Endothelial cell of umbilical vein (primary cell): ENCODE measurements around the gene CACNA1C. TPM values are rescaled to one million over a fixed set of nuclear protein-coding genes. Genes with fewer than 3 reads are reported as not detected.

Experiments
- BruUV-seq: library from RNA; stranded (reverse); fragments of 400-500 nt; replicated peaks from 2 replicates; lab custom pipeline; 2021; lab: Mats Ljungman, UMichigan
- CTCF ChIA-PET: fragments of 300-600, 350-600 bp; sonication (Branson Sonifier 250); formaldehyde crosslinking; loops from one replicate; lab custom pipeline; 2021; ENCODE audit warnings: antibody characterized with exemption, inconsistent platforms; lab: Charles Lee
- POLR2A ChIA-PET: fragments of 300-600, 350-600 bp; sonication (Branson Sonifier 250); formaldehyde crosslinking; loops from one replicate; lab custom pipeline; 2021; ENCODE audit warnings: antibody characterized with exemption, inconsistent platforms; lab: Charles Lee
- DNase-seq: peaks from one replicate; pipeline ENCODE4 v3.0.0-alpha.2; 2011; ENCODE audit warnings: low read depth, low spot score
- FAIRE-seq: peaks from 2 replicates; lab custom pipeline; 2011; peaks lifted over from hg19 to GRCh38; lab: Jason Lieb, UNC
- H2AFZ ChIP-seq: 2 replicates; pipeline ENCODE4 v1.6.0; 2012; ENCODE audit warnings: low read depth, low read length, control low read depth, inconsistent platforms
- H3K27ac ChIP-seq: 2 replicates; pipeline ENCODE4 v1.5.1; 2011; ENCODE audit warnings: low read depth, mild to moderate bottlenecking, control low read depth, low read length, moderate library complexity; ENCODE audit not compliant: insufficient read depth
- H3K27me3 ChIP-seq, 2 experiments: 2 replicates each; pipeline versions ENCODE4 v1.6.0 to v1.6.1; 2011; ENCODE audit warnings: low read length in 2 of 2, mixed read lengths in 1 of 2; ENCODE audit not compliant: control insufficient read depth in 2 of 2, insufficient read depth in 2 of 2
- H3K36me3 ChIP-seq, 2 experiments: 2 replicates in 1 of 2; 3 replicates in 1 of 2; pipeline ENCODE4 v1.5.1; 2011; ENCODE audit warnings: low read length in 2 of 2, mild to moderate bottlenecking in 1 of 2, moderate library complexity in 1 of 2; ENCODE audit not compliant: control insufficient read depth in 2 of 2, insufficient read depth in 2 of 2; ENCODE audit errors: extremely low read depth in 1 of 2
- H3K4me1 ChIP-seq: 3 replicates; pipeline ENCODE4 v1.5.1; 2011; ENCODE audit warnings: mild to moderate bottlenecking, low read length; ENCODE audit not compliant: control insufficient read depth, insufficient read depth; ENCODE audit errors: extremely low read depth
- H3K4me2 ChIP-seq: 2 replicates; pipeline ENCODE4 v1.6.1; 2011; ENCODE audit warnings: low read length, control low read depth, mixed read lengths; ENCODE audit not compliant: insufficient read depth
- H3K4me3 ChIP-seq, 3 experiments: fragments of 200-600 bp in 1 of 3; sonication (generic), shearing (Covaris generic) in 1 of 3; replicated peaks in 1 of 3; 2 replicates each; pipeline ENCODE4 v1.5.1; 2011 to 2016; ENCODE audit warnings: control low read depth in 3 of 3, low read length in 3 of 3, mild to moderate bottlenecking in 2 of 3, inconsistent platforms in 1 of 3, low read depth in 1 of 3, moderate library complexity in 1 of 3; ENCODE audit not compliant: insufficient read depth in 1 of 3
- H3K79me2 ChIP-seq: 2 replicates; pipeline ENCODE4 v1.6.0; 2012; ENCODE audit warnings: low read length, inconsistent platforms; ENCODE audit not compliant: control insufficient read depth, insufficient read depth
- H3K9ac ChIP-seq: replicated peaks from 2 replicates; pipeline ENCODE3; 2011; ENCODE audit warnings: low read length, control low read depth; ENCODE audit not compliant: insufficient read depth; ENCODE audit errors: extremely low read depth
- H3K9me1 ChIP-seq: replicated peaks from 3 replicates; pipeline ENCODE4 v1.6.0; 2011; ENCODE audit warnings: mild to moderate bottlenecking, low read length; ENCODE audit not compliant: control insufficient read depth, insufficient read depth; ENCODE audit errors: extremely low read depth
- H3K9me3 ChIP-seq: replicated peaks from 2 replicates; pipeline ENCODE4 v1.5.1; 2012; ENCODE audit warnings: low read length, inconsistent platforms; ENCODE audit not compliant: control insufficient read depth, insufficient read depth
- H4K20me1 ChIP-seq: replicated peaks from 2 replicates; pipeline ENCODE3; 2011; ENCODE audit warnings: mild to moderate bottlenecking, low read length; ENCODE audit not compliant: control insufficient read depth, insufficient read depth; ENCODE audit errors: extremely low read depth
- EZH2 ChIP-seq: IDR thresholded peaks from 2 replicates; pipeline ENCODE4 v1.6.1; 2012; ENCODE audit warnings: borderline replicate concordance, low read depth, mild to moderate bottlenecking, moderate library complexity, low read length, inconsistent platforms; ENCODE audit not compliant: severe bottlenecking
- FOS ChIP-seq: IDR thresholded peaks from 2 replicates; pipeline ENCODE4 v1.6.1; 2011; ENCODE audit warnings: mild to moderate bottlenecking, low read length, moderate library complexity, borderline replicate concordance; ENCODE audit not compliant: insufficient read depth
- GATA2 ChIP-seq: IDR thresholded peaks from 2 replicates; pipeline ENCODE4 v1.7.0; 2011; ENCODE audit warnings: low read depth, mild to moderate bottlenecking, moderate library complexity, mixed read lengths, low read length; ENCODE audit not compliant: insufficient read length, insufficient read depth
- JUN ChIP-seq: IDR thresholded peaks from 2 replicates; pipeline ENCODE4 v1.6.1; 2011; ENCODE audit warnings: borderline replicate concordance, low read depth; ENCODE audit not compliant: insufficient read length, insufficient read depth
- MYC ChIP-seq: IDR thresholded peaks from one replicate; pipeline ENCODE4 v1.6.1; 2011; ENCODE audit warnings: mild to moderate bottlenecking, low read depth, low read length
- POLR2A ChIP-seq: IDR thresholded peaks from 2 replicates; pipeline ENCODE4 v1.6.1; 2012; ENCODE audit warnings: low read depth, mild to moderate bottlenecking, control low read depth, low read length
- POLR2AphosphoS5 ChIP-seq: IDR thresholded peaks from 2 replicates; pipeline ENCODE4 v1.6.1; 2012; ENCODE audit warnings: low read depth, mild to moderate bottlenecking, control low read depth, low read length, moderate library complexity; ENCODE audit not compliant: insufficient read depth
- dilution Hi-C: fragments of 300-500 bp; cut with MboI; formaldehyde crosslinking; loops from one replicate; pipeline ENCODE4 v1.15.0; 2019; ENCODE audit warnings: low sequenced_read_pairs; ENCODE audit not compliant: extremely low pct_ligation_motif_present
- intact Hi-C: fragments of 100-400 bp; cut with micrococcal nuclease; formaldehyde crosslinking; loops from one replicate; pipeline ENCODE4 v1.10.0; 2022
- polyA plus RNA-seq, 4 experiments: library from polyadenylated mRNA; depleted of rRNA in 3 of 4; stranded (reverse) in 3 of 4; unstranded in 1 of 4; fragments of >200 nt; gene quantifications; 2 replicates each; pipeline versions ENCODE4 v1.2.1 to v1.2.3, GENCODE V29; 2011 to 2012; ENCODE audit warnings: missing spikeins in 1 of 4
- total RNA-seq: library from RNA; stranded (reverse); gene quantifications from 2 replicates; pipeline ENCODE4 v1.2.3, GENCODE V29; 2021
- TF ChIP-seq, protein P1 (sequence below): IDR thresholded peaks from 2 replicates; pipeline ENCODE4 v1.6.1; 2011; ENCODE audit not compliant: insufficient read depth, insufficient read length
- TF ChIP-seq, protein P2 (sequence below), 2 donors: IDR thresholded peaks; 1 replicate in 1 of 2; 2 replicates in 1 of 2; pipeline ENCODE4 v1.5.1; 2011; ENCODE audit warnings: low read length in 2 of 2, mild to moderate bottlenecking in 2 of 2, moderate library complexity in 2 of 2, control low read depth in 1 of 2, inconsistent platforms in 1 of 2, low read depth in 1 of 2; ENCODE audit not compliant: insufficient read depth in 1 of 2; ENCODE audit errors: extremely low read depth in 1 of 2

The CACNA1C gene
- total and polyA plus RNA-seq, 2 donors (not counting 3 experiments of a cell fraction or from before 2014, with no cell fraction given), result not detected

DNA sequence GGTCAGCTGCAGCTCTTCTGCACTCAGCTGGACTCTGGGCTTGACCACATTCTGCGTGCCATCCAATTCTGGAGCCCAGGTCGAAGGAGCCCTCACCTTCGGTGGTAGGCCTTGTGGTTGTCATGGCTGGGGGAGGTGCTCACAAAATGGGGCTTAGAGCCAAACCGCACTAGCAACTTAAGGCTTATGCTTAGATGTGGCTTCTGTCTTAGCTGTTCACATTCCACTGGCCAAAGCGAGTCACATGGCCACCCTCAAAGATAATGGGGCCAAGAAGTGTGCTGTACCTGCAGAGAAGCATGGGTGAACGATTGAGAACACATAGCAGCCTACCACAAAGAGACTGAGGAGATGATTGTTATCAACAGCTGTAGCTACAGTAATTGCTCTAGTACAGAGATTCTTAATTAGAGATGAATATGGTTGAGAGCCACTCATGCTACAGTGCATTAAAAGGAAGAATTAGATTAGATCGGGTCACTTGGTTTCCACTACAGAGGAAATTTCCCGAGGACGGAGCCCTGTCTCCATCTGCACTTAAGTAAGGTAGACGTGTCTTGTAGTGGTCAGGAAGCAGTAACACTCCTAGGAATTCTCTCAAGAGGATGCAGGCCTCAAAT is 407.4 kb downstream of the CACNA1C start:
- no peak for TF ChIP-seq POLR2AphosphoS5
- no peak for TF ChIP-seq POLR2A
- no peak for TF ChIP-seq MYC
- no peak for TF ChIP-seq FOS
- TF ChIP-seq, protein P1, sequence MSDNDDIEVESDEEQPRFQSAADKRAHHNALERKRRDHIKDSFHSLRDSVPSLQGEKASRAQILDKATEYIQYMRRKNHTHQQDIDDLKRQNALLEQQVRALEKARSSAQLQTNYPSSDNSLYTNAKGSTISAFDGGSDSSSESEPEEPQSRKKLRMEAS, result no peak
- no peak for TF ChIP-seq GATA2
- no peak for TF ChIP-seq JUN
- TF ChIP-seq, protein P2, sequence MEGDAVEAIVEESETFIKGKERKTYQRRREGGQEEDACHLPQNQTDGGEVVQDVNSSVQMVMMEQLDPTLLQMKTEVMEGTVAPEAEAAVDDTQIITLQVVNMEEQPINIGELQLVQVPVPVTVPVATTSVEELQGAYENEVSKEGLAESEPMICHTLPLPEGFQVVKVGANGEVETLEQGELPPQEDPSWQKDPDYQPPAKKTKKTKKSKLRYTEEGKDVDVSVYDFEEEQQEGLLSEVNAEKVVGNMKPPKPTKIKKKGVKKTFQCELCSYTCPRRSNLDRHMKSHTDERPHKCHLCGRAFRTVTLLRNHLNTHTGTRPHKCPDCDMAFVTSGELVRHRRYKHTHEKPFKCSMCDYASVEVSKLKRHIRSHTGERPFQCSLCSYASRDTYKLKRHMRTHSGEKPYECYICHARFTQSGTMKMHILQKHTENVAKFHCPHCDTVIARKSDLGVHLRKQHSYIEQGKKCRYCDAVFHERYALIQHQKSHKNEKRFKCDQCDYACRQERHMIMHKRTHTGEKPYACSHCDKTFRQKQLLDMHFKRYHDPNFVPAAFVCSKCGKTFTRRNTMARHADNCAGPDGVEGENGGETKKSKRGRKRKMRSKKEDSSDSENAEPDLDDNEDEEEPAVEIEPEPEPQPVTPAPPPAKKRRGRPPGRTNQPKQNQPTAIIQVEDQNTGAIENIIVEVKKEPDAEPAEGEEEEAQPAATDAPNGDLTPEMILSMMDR (IDR thresholded peaks at IDR 0.05; ENCODE audit: extremely low read depth in 1 of 2, insufficient read depth in 1 of 2, low read depth in 1 of 2, low read length in 2 of 2), result no peak
- no peak for TF ChIP-seq EZH2
- CTCF ChIA-PET, result no interaction called here
- Histone ChIP-seq H2AFZ (no peak overlapping the region), H3K9me1 (no peaks in the 10 kb centered on the region), H3K4me2 (no peak overlapping the region), H3K79me2 (no peaks in the 10 kb centered on the region), H3K4me1 (no peaks in the 10 kb centered on the region), H3K27ac (no peak overlapping the region), H3K9ac (no peak overlapping the region), H3K27me3 (no peaks in the 10 kb centered on the region), H4K20me1 (no peaks in the 10 kb centered on the region), H3K4me3 (no peak overlapping the region), H3K36me3 (no peaks in the 10 kb centered on the region), H3K9me3 (no peaks in the 10 kb centered on the region)
- intact Hi-C loops, result no loop called here
- POLR2A ChIA-PET, result no interaction called here
- BruUV-seq, result no TSS peak
- dilution Hi-C loops, result no loop called here
- DNase-seq (no peak), FAIRE-seq (no peak)
